HL-60/S4 (cell line): ENCODE measurements around the gene ELANE.
"Not testable (repeated sequence)": the region's sequence is repeated elsewhere in the genome, so short reads cannot be mapped to it uniquely, and the experiment has no call there.

Experiments used
- in situ Hi-C: fragments of 300-500 bp; cut with MboI; formaldehyde crosslinking; loops from 2 replicates; pipeline ENCODE4 v1.14.3; 2022; ENCODE audit warnings: low sequenced_read_pairs

The ELANE gene

DNA sequence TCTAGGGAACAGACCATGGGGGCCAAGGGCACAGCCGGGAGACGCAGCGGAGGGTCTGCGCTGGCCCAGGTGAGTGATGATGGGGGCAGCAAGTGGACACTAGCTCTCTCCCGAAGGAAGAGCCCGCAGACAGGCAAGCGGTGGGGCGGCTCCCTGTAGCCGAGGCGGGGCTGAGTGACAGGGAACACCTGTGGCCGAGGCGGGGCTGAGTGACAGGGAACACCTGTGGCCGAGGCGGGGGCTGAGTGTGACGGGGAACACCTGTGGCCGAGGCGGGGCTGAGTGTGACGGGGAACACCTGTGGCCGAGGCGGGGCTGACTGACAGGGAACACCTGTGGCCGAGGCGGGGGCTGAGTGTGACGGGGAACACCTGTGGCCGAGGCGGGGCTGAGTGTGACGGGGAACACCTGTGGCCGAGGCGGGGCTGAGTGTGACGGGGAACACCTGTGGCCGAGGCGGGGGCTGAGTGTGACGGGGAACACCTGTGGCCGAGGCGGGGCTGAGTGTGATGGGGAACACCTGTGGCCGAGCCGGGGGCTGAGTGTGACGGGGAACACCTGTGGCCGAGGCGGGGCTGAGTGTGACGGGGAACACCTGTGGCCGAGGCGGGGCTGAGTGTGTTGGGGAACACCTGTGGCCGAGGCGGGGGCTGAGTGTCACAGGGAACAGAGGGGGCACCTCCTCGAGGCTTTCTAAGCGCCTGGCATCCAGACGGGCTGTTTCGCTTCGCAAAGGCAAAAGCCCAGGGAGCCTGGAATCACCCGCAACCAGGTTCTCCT is 39.5 kb downstream of the ELANE start:
- in situ Hi-C loops = not testable (repeated sequence)

DNA sequence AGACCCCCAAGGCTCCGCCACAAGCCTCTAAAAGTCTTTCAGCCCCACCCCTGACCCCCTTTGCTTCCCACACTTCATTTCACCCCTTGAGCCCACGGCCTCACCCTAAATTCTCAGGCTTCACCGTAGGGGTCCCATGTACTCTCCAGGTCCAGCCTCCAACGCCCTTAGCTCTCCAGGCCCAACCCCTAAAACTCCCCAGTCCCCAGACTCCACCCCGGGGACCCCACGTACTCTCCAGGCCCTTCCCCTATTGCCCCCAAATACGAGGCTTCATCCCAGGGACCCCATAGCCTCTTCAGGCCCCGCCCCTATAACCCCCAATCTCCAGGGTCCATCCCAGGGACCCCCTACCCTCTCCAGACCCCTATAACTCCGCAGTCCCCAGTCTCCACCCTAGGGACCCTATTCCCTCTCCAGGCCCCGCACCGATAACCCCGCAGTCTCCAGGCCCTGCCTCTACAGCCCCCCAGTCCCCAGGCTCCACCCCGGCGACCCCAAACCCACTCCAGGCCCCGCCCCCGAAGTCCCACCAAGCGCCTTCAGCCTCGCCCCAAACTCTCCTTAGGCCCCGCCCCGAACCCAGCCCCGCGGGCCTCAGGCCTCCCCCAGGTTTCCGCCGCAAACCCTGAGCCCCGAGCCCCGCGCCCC is 40.3 kb downstream of the ELANE start:
- in situ Hi-C loops = no loop called here

DNA sequence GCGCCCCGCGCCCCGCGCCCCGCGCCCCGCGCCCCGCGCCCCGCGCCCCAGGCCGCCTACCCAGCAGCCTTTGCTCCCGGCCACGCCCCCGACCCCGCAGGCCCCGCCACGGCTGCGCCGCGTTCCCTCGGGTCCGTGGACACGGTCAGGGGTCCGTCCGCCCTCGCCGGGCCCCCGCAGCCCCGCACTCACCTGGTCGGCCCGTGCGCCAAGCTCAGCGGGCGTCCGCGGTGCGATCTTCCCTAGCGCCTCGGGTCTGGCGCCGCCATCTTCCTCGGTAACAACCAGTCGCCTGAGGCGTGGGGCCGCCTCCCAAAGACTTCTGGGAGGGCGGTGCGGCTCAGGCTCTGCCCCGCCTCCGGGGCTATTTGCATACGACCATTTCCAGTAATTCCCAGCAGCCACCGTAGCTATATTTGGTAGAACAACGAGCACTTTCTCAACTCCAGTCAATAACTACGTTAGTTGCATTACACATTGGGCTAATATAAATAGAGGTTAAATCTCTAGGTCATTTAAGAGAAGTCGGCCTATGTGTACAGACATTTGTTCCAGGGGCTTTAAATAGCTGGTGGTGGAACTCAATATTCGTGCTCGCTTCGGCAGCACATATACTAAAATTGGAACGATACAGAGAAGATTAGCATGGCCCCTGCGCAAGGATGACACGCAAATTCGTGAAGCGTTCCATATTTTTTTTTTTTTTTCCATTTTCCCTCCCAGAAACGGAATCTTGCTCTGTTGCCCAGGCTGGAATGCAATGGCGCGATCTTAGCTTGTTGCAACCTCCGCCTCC is 41.0 kb downstream of the ELANE start, which contains the start of the genes MED16 and RNU6-9:
Gene MED16 (minus strand): TSS at position 294 of the 796 bp plus-strand sequence. CDS start 2,056 bp downstream, outside the sequence.
Gene RNU6-9 (plus strand): TSS at position 591 of the 796 bp plus-strand sequence.
- in situ Hi-C loops = no loop called here

DNA sequence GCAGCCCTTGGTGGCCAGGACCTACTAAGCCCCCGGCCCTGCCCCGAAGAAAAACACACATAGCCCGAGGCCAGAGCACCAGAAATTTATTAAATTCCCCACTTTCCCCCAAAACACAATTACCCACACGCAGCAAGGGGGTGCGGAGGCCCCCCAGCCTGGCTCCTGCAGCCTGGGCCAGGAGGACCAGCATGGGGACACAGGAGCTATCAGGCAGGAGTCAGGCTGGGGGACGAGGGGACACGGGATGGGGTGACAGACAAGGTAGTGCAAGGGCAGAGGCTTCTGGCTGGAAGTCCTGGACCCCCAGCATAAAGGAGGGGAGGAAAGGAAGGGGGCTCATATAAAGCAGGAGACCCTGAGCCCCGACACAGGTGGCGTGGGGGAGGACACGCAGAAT is 44.3 kb downstream of the ELANE start:
- in situ Hi-C loops = no loop called here

DNA sequence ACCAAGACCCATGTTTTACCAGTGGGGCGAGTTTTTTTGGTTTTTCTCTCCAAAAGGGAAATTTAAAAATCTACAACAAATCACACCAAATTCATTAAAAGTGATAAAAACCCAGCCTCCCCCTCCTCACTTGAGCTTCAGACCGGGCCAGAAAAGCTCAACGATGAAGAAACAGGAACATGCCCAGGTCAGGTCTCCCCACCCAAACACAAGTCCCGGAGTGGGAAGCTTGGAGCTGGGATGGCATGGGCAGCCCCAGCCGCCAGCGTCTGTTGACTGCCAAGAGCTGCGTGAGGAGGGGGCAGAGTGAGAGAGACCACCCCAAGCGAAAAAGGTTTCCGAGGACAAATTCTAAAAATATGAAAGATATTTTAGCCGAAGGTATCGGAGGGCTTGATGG is 44.9 kb downstream of the ELANE start:
- in situ Hi-C loops = no loop called here

DNA sequence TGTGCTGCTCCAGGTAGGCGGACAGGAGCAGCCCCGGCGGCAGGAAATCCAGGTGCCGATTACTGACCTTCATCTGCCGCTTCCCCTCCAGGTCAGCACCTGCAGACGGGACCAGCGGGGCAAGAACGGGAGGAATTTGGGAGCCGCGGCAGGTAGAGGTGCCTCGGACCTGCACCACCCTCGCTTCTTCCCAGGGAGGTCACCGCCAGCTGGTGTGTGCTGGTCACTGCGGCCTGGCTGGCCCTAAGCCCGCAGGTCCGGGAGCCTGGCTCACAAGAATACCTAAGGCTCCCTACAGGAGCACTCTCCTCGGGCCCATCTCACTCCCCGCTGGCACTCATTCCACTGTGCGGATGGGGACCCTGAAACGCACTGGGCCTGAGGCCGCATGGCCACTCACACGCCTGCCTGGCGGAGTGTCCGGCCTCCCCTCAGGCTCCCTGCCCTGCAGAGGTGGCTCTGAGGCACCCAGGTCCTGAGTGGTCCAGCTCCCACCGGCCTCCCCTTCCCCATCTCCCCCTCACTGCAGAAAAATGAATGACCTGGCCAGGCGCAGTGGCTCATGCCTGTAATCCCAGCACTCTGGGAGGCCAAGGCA is 45.4 kb downstream of the ELANE start:
- in situ Hi-C loops = no loop called here

DNA sequence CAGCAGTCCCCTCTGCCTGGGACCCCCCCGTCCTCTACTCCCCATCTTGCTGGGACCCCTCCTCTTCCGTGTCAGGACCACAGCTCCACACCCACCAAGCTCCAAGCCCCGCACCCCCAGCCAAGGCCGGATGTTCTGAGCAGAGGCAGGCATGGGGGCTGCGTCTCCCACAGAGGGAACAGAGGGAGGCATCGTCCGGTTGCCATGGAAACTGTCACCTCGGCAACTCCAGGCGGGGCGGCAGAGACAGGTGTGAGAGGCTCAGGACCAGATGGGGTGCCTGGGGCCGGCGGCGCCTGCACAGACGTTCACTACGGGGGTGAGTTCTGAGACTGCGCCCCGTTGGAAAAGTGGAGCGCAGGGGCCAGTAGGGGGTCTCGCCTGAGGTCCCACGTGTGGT is 46.6 kb downstream of the ELANE start:
- in situ Hi-C loops = no loop called here

DNA sequence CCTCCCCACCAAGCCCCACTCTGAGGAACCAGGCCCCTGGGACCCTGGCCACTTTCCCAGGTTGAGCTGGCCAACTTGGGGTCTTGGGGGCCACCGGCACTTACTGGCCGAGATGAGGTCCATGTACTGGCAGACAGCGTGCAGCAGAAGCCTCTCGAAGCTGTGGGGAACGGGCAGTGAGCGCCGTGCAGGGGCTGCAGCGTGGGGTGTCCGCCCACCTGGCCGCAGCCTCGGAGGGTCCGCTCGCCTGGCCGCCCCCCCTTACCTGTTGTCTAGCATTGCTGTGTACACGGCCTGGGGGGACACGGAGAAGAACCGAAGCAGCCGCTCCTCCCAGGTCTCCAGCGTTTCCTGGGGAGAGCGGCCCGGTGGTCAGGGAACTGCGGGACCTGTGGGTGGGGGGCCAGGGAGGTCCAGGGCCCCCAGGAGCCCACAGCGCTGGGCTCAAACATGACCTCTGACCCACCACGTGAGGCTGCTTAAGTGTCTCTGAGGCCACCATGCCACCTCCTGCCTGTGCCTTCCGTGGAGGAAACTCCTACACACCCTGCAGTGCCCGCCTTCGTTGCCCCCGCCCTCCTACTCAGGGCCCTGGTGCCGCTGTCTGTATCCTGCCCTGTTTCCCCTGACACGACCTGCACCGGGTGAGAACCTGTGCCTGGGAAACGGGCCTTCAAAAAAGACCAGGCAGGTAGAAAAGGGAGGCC is 47.4 kb downstream of the ELANE start:
- in situ Hi-C loops = no loop called here

DNA sequence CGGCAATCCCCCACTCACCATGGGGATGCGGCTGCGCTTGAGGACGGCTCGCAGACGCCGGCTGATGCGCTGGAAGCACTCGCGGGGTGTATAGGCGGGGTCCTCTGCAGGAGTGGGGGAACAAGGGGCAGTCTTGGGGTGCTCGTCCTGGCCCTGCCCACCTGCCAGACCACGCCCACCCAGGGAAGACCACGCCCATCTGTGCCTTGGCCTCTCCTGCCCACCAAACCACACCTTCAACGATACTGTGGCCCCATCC is 47.9 kb downstream of the ELANE start:
- in situ Hi-C loops = no loop called here

DNA sequence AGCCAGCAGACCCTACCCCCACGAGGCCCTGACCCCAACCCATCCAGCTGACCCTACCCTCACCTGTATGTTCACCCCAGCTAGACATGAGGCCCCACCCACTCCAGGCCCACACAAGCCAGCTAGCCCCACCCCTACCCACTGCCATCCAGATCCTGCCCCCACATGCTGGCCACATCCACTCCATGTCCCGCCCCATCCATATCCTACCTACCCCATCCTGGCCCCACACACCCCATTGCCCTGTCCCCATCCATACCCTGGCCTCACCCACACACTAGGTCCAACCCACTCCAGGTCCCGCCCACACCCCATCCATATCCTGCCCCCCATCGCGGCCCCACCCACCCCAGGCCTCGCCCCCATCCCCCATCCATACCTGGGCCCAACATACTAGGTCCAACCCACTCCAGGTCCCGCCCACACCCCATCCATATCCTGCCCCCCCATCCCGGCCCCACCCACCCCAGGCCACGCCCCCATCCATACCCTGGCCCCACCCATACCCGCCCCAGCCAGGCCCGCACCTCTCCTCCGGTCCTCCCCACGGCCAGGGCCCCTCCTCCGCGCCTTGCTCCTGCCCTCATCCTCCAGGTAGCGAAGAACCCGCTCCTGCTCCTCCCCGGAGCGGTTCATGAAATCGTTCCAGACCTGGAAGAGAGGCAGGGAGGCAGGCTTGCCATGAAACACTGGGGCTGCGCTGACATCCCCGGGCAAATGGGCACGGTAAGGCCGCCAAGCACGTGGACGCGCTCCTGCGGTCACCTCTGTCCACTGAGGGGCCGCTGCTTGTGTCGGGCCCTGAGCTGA is 48.4 kb downstream of the ELANE start:
- in situ Hi-C loops = no loop called here

DNA sequence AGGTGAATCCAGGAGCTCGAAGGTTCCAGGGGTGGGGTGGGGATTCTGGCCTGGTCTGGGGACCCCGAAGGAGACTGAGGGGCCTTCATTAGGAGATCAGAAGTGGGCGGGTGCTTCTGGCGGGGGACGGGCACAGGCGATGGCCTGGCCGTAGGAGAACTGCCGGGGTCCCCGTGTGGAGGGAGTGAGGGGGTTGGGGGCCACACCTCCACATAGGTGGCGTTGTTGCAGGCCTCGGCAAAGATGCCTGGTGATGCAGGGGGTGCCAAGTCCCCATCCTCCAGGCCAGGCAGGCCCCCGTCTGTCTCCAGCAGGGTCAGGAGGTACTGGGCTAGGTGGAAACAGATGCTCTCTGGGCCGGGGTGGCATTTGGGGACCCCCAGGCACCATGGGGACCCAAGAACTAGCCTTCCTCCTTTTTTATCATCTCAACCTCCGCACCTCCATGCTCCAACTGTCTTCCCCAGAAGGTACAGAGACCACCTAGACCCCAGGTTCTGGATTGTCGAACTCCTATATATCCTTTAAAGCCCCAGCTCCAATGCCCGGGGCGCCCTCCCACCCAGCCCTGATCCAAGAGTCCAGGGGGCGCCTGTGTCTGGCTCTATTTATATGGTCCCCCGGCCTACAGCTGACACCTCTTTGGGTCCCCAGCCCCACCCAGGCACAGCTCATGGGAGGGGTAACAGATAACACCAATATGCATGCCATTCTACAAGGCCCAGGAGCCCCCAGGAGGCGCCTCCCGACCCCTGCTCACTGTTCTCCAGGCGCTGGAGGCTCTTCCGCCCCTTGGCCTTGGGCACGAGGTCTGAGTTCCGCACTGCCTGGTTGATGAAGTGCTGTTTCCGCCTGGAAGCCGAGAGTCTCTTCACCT is 49.4 kb downstream of the ELANE start:
- in situ Hi-C loops = no loop called here

DNA sequence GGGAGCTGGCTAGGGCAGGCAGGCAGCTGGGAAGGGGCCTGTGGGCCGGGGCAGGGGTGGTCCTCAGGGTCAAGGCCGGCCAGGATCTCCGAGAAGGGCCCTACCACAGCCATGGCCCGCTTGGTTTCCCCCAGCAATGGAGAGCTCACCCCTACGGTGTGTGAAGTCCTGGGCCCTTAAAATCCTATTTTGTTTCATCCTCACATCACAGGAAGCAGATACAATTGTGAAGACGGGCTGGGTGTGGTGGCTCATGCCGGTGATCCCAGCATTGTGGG is 49.9 kb downstream of the ELANE start:
- in situ Hi-C loops = no loop called here

DNA sequence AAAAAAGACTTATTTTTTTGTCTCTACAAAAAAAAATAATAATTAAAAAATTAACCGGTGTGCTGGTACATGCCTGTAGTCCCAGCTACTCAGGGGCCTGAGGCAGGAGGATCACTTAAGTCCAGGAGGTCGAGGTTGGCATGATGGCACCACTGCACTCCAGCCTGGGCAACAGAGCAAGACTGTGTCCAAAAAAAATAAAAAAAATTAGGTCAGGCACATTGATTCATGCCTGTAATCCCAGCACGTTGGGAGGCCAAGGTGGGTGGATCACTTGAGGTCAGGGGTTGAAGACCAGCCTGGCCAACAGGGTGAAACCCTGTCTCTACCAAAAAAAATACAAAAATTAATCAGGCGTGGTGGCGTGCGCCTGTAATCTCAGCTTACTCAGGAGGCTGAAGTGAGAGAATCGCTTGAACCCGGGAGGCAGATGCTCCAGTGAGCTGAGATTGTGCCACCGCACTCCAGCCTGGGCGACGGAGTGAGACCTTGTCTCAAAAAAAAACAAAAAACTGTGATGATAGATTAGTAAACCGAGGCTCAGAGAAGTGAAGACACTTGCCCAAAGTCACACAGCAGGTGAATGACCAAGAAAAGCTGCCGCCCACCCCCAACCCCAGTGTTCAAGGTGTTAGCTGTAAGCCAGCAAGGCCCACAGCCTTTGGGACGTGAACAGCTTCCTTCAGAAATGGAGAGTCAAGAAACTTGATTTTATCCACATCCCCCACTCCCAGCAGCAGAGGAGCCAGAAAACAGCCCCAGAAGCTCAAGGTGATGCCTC is 50.5 kb downstream of the ELANE start:
- in situ Hi-C loops = no loop called here

DNA sequence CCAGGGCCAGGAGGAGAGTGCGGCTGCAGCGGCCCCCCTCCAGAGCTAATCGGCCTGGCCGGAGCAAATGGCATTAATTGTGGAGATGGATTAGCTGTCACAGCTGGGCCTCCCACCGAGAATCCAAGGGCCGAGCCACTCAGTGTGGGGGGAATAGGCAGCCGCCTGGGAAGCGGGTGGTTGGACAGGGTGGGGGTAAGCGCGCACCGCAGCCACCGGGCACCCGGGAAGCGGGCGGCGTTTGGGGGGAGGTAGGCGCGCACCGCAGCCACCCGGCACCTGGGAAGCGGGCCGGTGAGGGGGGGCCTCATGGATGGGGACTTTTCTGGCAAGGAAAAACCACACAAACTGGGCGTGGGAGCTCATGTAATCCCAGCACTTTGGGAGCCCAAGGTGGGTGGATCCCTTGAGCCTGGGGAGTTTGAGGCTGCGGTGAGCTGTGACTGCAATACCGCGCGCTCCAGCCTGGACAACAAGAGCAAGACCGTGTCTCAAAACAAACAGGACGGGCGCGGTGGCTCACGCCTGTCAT is 51.2 kb downstream of the ELANE start:
- in situ Hi-C loops = no loop called here

DNA sequence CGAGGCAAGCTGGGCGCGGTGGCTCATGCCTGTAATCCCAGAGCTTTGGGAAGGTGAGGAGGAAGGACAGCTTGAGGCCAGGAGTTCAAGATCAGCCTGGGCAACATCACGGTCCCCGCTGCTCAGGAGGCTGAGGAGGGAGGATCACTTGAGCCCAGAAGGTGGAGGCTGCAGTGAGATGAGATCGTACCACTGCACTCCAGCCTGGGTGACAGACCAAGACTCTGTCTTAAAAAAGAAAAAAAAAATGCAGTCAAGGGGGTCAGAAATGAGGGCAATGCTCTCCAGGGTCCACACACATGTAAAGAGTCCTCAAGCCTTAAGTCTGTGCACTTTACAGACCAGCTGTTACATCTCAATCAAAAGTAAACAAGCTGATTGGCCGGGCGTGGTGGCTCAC is 52.4 kb downstream of the ELANE start:
- in situ Hi-C loops = no loop called here
